ENCODE results near the gene SHQ1.

- no peak for TF ChIP-seq CTCF (IDR thresholded peaks at IDR 0.05)
- TF ChIP-seq POLR2A (IDR thresholded peaks at IDR 0.05), result no peak
These were observed 78.3 kb downstream of the SHQ1 start for GRCh38 chr3:72769758-72770540.
